HG02759 (cell line): ENCODE measurements around the gene SIK2.
A peak's percentile ranks its signal among the peaks of the same experiment; 100 is the strongest.
"Not testable (repeated sequence)": the region's sequence is repeated elsewhere in the genome, so short reads cannot be mapped to it uniquely, and the experiment has no call there.

Source experiments
- ATAC-seq: cut with Tn5 transposase; IDR thresholded peaks from one replicate; pipeline ENCODE4 v1.9.1; 2021; ENCODE audit warnings: mild to moderate bottlenecking, moderate library complexity; ENCODE audit not compliant: unreplicated experiment

SIK2 gene

GRCh38 chr11:111748035-111748804 lies 146.0 kb downstream of the SIK2 start:
- no peak for ATAC-seq

DNA sequence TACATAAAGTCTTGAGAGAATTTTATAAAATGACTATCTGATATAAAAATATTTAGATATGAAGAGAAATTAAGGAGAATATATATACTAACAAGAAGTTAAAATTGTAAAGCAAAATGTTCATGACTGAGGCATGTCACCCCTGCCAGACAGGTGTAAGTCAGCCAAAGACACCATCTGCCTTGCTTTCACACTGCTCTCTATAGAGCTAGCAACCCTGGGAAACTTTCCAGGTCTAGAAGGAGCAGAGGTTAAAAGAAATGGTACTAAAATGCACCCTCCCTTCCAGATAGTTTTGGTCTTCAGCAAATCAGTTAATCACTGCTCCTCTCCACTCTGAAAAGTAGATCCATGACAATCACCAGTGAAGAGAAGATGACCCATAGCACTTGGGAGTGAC lies 147.4 kb downstream of the SIK2 start:
- ATAC-seq: no peak

DNA sequence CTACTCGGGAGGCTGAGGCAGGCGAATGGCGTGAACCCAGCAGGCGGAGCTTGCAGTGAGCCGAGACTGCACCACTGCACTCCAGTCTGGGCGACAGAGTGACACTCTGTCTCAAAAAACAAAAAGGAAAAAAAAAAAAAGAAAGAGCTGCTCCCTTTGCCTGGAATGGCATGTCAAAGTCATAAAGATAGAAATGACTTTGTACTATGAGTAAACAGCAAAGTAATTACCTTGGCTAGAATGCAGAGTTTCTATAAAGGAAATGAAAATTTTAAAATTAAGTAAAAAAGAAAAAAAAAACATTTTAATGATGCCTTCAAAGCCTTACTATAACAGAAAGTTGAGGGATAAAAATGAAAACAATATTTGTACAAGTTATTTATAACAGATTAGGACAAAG lies 153.8 kb downstream of the SIK2 start:
- ATAC-seq: no peak

DNA sequence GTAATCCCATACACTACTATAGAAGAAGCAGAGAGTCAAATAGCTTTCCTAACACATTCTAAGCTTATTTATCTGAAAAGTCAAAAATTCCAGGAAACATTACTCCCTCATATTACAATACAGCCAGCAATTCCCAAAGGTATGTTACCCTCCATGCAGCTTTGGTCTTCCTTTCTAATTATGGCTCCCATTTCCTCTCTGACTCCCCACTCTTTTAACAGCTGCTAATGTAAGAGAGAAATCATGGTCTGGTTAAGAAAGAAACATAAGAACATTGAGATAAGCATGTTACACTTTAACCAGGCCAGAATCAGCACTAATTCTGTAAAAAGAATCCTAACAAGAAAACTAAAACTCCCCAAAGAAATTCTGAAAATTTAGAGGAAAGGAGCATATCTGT lies 157.1 kb downstream of the SIK2 start:
- ATAC-seq: no peak

DNA sequence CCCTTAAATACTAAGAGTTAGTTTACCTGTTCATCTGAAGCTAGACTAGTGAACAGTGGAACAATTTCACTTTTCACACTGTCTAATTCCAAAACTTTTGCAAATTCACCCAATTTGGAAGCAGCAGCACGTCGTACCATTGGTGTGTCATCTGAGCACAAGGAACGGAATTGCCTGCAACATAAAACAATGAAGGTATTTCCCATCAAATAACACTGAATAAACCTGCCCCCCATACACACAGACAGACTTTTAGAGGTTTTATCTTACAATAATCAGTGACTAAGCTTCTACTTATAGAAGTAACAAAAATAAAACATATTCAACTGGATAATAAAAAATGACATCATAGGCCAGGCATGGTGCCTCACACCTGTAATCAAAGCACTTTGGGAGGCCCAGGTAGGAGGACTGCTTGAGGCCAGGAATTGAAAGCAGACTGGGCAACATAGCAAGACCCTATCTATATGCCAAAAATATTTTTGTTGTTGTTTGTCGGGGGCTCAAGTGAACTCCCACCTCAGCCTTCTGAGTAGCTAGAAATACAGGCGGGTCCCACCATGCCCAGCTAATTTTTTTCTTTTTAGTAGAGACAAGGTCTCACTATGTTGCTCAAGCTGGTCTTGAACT lies 157.6 kb downstream of the SIK2 start:
- no peak for ATAC-seq

DNA sequence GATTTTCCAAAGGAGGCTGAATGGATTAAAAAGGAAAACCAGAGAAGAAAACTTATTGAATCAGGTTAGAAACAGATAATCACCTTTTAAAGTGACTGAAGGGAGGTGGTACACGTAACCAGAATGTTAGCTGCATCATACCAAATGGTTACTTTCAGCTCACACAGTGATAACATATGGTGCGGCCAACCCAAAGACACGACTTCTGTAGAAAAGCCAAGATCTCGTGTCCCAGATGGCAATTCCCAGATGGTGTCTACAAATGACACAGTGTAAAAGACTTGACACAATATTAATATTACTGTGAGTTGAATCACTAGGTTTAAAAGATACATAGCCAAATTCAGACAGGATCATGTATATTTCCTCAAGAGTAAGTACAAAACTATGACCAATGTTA lies 158.8 kb downstream of the SIK2 start:
- no peak for ATAC-seq

- ATAC-seq: no peak
These were observed 160.3 kb downstream of the SIK2 start for GRCh38 chr11:111762526-111762925.

- ATAC-seq: no peak
These were observed 160.9 kb downstream of the SIK2 start for GRCh38 chr11:111762981-111763643.

GRCh38 chr11:111764621-111765020 lies 162.4 kb downstream of the SIK2 start:
- no peak for ATAC-seq

GRCh38 chr11:111765320-111765983 lies 163.2 kb downstream of the SIK2 start:
- ATAC-seq: peak; percentile 45

DNA sequence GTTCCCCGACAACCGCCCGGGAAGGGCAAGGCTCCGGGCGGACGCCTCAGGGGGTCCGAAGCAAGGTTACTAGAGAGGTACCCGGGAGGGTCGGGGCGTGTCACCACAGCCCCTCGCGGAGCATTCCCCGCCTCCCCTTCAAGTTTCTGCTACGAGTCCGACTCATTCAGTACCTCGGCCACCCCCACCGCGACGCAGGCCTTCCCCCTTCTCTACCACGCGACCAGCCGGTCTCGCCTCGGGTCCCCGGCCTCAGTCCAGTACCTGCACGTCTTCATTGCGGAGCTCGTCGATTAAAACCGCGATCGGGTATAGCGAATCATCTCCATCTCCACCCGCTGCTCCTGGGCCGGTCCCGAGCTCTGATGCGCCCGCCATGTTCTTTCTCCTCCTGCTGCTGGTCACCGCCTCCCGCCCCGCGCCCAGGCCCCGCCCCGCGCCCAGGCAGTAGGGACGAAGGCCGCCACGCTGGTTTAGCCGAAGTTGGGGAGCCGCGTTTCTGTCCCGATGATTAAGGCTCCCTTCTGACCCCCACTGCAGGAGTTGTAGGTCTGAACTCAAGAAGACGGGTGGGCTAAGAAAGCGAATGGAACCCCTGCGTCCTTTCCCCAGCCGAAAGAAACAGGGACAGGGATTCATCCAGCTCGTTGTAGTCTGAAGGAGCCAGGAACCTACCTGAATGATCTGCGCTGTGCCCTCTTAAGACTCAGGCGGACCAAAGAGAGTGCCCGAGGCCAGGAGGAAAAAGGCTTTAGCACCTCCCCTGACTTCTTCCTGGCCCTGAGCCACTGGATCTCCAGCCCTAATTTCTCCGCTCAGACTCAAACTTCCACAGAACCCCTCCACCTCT lies 164.0 kb downstream of the SIK2 start, which contains the start of gene PPP2R1B:
Gene PPP2R1B (minus strand): TSS at position 406 of the 850 bp plus-strand sequence. CDS start 28 bp downstream, at position 378.
- ATAC-seq: peak; percentile 92

DNA sequence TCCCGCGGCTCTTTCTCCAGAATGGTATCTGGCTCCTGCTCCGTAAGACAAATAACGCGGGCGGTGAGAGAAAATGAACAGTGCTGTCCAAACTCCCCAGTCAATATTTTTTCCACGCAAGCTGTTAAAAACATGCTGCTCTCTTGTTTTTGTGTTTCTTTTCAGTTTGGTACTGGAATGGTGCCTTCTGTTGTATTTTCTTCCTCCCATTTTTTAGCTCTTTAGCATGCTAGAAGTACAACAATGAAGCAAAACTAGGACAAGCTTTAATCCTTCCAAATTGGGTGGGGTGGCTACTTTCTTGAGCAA lies 164.5 kb downstream of the SIK2 start:
- ATAC-seq: no peak

GRCh38 chr11:111770581-111771134 lies 168.4 kb downstream of the SIK2 start:
- ATAC-seq: no peak

DNA sequence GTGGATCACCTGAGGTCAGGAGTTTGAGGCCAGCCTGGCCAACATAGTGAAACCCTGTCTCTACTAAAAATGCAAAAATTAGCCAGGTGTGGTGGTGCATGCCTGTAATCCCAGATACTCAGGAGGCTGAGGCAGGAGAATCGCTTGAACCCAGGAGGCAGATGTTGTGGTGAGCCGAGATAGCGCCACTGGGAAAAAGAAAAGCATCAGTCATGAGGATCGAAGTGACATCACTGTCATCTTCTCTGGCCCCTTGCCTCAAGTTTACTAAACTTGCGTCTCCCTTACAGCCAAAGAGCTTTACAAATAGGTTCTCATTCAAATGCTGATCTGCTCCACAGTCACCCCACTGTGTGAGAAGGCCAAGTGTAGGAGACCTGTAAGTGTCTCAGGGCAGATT lies 169.0 kb downstream of the SIK2 start:
- not testable (repeated sequence) for ATAC-seq

DNA sequence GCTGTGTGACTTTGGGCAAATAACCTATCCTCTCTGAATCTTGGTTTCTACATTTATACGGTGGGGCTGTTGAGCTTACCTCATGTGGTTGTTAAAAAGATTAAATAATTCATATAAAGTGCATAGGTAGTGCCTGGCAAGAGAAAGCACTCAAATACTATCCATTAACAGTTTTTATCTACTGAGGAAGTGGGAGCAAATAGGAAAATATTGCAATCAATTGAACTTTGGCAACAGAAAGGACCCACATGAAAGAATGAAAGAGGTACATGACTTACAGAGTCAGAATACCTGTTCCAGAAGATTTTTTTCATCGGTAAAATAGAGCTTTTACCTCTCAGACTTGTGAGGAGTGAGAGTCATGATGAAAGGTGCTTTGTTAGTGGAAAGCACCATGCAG lies 170.3 kb downstream of the SIK2 start:
- no peak for ATAC-seq

GRCh38 chr11:111774955-111775710 lies 172.9 kb downstream of the SIK2 start:
- no peak for ATAC-seq

- ATAC-seq: peak; percentile 97
These were observed 174.3 kb downstream of the SIK2 start for GRCh38 chr11:111776398-111777093.

- ATAC-seq: peak; percentile 56
These were observed 175.1 kb downstream of the SIK2 start for GRCh38 chr11:111777094-111778046.
